Stimulated activated naive CD8-positive, alpha-beta T cell treated with anti-CD3 and anti-CD28 coated beads, Interleukin-15, amount 100 ng/mL, for 72 hours (primary cell): ENCODE measurements around the gene UGT2A2.

ENCODE experiments used
- ATAC-seq: fragments of 150-1000 bp; cut with Tn5 transposase; 2 replicates; pipeline ENCODE4 v1.10.0; 2021; ENCODE audit warnings: mild to moderate bottlenecking, moderate library complexity
- DNase-seq, 2 donors: peaks; one replicate each; pipeline ENCODE4 v3.0.0; 2021 to 2022
- H3K27ac Mint-ChIP-seq, 2 donors: one replicate each; pipeline ENCODE4 v1.8.0; 2022; ENCODE audit warnings: mild to moderate bottlenecking in 2 of 2, mixed read lengths in 2 of 2, moderate library complexity in 2 of 2
- H3K27me3 Mint-ChIP-seq: one replicate; pipeline ENCODE4 v1.8.0; 2022; ENCODE audit warnings: mixed read lengths
- H3K4me1 Mint-ChIP-seq: one replicate; pipeline ENCODE4 v1.8.0; 2022; ENCODE audit warnings: mild to moderate bottlenecking, mixed read lengths
- H3K4me3 Mint-ChIP-seq, 2 donors: one replicate each; pipeline ENCODE4 v1.8.0; 2022; ENCODE audit warnings: mild to moderate bottlenecking in 2 of 2, mixed read lengths in 2 of 2, moderate library complexity in 1 of 2
- H3K9me3 Mint-ChIP-seq, 2 donors: one replicate each; pipeline ENCODE4 v1.8.0; 2022; ENCODE audit warnings: mixed read lengths in 2 of 2

The UGT2A2 gene

DNA sequence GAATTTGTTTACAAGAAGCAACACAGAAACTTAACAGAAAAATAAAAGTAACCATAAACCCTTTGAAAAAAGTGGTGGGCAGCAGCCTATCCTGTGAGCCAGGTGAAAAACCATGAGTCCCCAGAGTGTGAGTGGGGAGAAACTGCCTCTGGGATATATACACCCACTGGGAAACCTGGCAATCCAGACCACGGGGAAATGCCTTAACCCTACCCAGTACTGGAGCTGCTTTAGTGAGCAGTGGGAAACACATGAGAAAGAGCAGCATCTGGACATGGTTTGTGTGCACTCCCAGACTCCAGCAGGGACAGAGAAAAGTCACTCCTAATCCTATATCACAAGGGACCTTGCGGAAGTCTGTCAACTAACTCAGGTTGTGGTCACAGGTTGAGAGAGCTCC, 39.4 kb downstream of the UGT2A2 start:
- no peak for DNase-seq

DNA sequence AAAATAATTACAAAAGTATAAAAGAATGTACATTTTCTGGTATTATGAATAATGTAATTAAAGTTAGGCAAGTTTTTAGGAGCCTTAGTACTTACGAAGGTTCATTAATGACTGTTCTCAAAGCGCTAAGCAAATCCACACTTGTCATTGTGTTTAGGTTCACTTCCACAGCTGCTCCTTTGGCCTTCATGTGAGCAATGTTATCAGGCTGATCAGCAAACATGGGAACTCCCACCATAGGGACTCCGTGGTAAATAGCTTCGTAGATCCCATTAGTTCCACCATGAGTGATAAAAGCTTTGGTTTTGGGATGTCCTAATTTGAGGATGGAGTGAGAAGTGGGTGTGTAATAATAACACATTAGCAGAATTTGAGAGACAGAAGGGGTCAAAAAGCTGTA, 45.1 kb downstream of the UGT2A2 start:
- ATAC-seq (no peak), DNase-seq (no peak)
- Mint-ChIP-seq H3K4me3 (no peak overlapping the region), H3K4me1 (no peaks in the 10 kb centered on the region), H3K27me3 (no peaks in the 10 kb centered on the region), H3K27ac (no peak overlapping the region), H3K9me3 (no peaks in the 10 kb centered on the region)

More for the DNA sequence above, 39.4 kb downstream of the UGT2A2 start:
- Mint-ChIP-seq H3K4me3 (no peak overlapping the region), H3K9me3 (no peaks in the 10 kb centered on the region), H3K27me3 (no peaks in the 10 kb centered on the region), H3K27ac (no peak overlapping the region), H3K4me1 (no peaks in the 10 kb centered on the region)
- ATAC-seq, result no peak

DNA sequence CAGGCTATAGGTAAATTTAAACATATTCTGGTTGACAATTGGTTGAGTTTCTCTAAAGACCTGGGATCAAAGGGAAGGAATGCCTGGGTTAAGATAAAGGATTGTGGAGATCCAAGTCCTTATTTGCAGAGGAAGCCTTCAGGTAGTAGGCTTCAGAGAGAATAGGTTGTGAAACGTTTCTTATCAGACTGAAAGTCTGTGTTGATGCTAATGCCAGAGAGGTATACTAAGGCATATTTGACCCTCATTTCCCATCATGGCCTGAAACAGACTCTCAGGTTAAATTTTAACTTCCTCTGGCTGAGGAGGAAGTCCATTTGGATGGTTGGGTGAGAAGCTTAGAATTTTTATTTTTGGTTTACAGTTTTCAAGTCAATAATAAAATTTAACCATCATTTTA, 48.1 kb downstream of the UGT2A2 start:
- H3K4me3 Mint-ChIP-seq, result no peak overlapping the region
- no peaks in the 10 kb centered on the region for H3K4me1 Mint-ChIP-seq
- H3K9me3 Mint-ChIP-seq, result no peaks in the 10 kb centered on the region
- no peaks in the 10 kb centered on the region for H3K27me3 Mint-ChIP-seq
- ATAC-seq, result no peak
- H3K27ac Mint-ChIP-seq, result no peak overlapping the region
- no peak for DNase-seq

DNA sequence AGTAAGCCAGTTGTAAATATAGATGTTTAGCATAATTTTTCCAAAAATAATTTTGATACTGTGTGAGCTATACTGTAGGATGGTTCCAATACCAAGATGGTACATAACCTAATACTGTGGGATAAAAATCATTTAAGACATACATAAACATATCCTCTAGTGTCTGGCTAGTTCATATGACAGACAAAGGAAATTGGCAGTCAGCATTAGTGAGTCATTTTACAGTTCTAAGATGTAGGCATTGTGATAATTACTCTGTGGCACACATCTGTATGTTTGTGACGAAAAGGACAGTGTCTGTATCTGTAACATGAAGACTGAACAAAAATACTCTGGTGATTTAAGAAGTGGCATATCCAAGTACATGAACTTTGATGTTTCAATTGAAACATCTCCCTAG, 49.6 kb downstream of the UGT2A2 start:
- Mint-ChIP-seq H3K27ac (no peak overlapping the region), H3K4me1 (no peaks in the 10 kb centered on the region), H3K4me3 (no peak overlapping the region), H3K27me3 (no peaks in the 10 kb centered on the region), H3K9me3 (no peaks in the 10 kb centered on the region)
- DNase-seq (no peak), ATAC-seq (no peak)

DNA sequence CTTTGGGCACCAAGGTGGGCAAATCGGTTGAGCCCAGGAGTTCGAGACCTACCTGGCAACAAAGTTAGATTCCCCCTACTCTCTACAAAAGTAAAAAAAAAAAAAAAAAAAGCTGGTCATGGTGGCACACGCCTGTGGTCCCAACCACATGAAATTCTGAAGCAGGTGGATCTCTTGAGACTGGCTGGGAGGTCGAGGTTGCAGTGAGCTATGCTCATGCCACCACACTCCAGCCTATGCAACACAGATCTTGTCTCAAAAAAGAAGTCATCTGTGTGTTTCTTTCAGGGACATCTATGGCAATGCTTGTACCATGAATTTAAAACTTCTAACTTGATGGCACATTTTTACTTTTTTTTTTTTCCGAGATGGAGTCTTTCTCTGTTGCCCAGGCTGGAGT, 55.3 kb downstream of the UGT2A2 start:
- DNase-seq (no peak), ATAC-seq (no peak)
- H3K9me3 Mint-ChIP-seq, result no peaks in the 10 kb centered on the region
- H3K4me3 Mint-ChIP-seq, result no peak overlapping the region
- H3K4me1 Mint-ChIP-seq, result no peaks in the 10 kb centered on the region
- H3K27me3 Mint-ChIP-seq, result no peaks in the 10 kb centered on the region
- H3K27ac Mint-ChIP-seq, result no peak overlapping the region

DNA sequence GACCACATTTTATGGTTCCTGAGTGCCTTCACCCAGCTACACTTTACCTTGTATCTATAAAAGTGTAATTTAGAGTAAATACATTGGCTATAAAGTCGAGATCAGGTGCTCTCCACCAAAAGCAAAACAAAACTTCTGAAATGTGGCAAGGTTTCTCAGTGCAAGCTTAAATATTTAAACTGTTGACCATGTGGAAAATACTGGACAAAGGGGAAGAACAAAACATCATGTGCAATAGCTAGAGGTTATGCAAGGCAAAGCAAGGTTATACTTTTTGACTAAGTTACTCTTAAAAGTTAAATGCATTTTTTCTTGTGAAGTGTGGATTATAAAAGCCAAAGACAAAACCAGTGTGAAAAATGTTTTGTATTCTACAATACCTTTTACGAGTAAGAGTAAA, 55.9 kb downstream of the UGT2A2 start:
- no peaks in the 10 kb centered on the region for H3K9me3 Mint-ChIP-seq

DNA sequence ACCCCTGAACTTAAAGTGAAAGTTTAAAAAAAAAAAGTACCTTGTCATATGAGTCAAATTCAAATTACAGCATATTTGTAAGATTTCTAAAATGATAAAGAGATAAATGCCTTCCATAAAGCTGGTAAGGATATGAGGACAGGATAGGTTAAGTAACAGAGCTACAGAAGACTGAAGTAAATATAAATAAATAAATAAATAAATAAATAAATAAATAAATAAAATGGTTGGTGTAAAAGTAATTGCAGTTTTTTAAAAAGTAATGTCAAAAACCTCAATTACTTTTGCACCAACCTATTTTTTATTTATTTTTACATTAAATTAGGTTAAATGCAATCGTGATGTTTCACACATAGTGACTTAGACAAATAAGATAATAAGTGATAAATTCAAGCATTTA, 62.2 kb downstream of the UGT2A2 start:
- no peaks in the 10 kb centered on the region for H3K9me3 Mint-ChIP-seq

More for the DNA sequence above, 55.9 kb downstream of the UGT2A2 start:
- Mint-ChIP-seq H3K4me1 (no peaks in the 10 kb centered on the region), H3K27ac (no peak overlapping the region), H3K4me3 (no peak overlapping the region), H3K27me3 (no peaks in the 10 kb centered on the region)
- DNase-seq, result no peak
- ATAC-seq, result no peak

DNA sequence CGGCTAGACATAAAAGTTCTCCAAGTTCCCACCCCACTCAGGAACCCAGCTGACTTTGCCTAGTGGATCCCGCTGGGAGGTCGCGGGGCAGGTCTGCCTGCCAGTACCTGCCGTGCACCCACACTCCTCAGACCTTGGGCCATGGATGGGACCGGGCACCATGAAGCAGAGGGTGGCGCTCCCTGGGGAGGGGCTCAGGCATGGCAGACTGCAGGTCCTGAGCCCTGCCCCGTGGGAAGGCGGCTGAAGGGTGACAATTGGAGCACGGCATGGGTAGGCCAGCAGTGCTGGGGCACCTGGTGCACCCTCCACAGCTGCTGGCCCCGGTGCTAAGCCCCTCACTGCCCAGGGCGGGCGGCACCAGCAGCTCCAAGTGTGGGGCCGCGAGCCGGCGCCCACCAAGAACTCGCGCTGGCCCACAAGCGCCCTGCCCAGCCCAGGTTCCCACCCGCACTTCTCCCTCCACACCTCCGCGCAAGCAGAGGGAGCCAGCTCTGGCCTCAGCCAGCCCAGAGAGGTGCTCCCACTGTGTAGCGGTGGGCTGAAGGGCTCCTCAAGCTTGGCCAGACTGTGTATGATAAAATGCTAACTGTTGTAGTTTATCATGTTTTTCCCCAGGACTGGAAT, 63.1 kb downstream of the UGT2A2 start:
- Mint-ChIP-seq H3K4me1 (no peaks in the 10 kb centered on the region), H3K4me3 (no peak overlapping the region), H3K27me3 (no peaks in the 10 kb centered on the region), H3K9me3 (no peaks in the 10 kb centered on the region), H3K27ac (no peak overlapping the region)
- DNase-seq (no peak), ATAC-seq (peak; percentile 61)

More for the DNA sequence above, 62.2 kb downstream of the UGT2A2 start:
- no peak for DNase-seq
- Mint-ChIP-seq H3K27me3 (no peaks in the 10 kb centered on the region), H3K4me1 (no peaks in the 10 kb centered on the region), H3K4me3 (no peak overlapping the region), H3K27ac (no peak overlapping the region)
- ATAC-seq, result no peak

DNA sequence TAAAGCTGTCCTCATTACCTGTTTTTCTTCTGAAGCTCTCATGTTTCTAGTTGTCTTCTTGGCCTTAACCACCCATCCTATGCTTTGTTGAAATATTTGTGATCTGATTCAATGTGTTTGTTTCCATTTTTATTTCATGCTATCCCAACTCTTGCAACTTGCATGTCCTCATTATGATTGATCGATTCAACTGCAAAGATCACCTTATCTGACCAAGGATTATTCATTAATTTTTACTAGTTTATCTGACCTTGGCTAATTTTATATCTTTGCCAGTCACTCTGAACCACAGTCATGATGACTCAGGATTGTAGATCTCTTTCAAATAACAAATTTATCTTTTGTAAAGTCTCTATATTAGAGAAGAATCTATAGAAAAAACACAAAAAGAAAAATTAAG, 70.7 kb downstream of the UGT2A2 start:
- Mint-ChIP-seq H3K9me3 (no peaks in the 10 kb centered on the region), H3K27ac (no peak overlapping the region), H3K4me3 (no peak overlapping the region), H3K4me1 (no peaks in the 10 kb centered on the region), H3K27me3 (no peaks in the 10 kb centered on the region)
- ATAC-seq (no peak), DNase-seq (no peak)

DNA sequence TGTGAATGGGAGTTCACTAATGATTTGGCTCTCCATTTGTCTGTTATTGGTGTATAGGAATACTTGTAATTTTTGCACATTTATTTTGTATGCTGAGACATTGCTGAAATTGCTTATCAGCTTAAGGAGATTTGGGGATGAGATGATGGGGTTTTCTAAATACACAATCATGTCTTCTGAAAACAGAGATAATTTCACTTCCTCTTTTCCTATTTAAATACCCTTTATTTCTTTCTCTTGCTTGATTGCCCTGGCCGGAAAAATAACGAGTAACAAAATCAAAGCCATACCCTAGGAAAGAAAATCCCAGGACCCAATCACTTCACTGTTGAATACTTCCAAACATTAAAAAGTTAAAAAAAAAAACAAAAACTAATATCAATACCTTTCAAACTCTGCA, 76.0 kb downstream of the UGT2A2 start:
- Mint-ChIP-seq H3K4me3 (no peak overlapping the region), H3K27me3 (no peaks in the 10 kb centered on the region), H3K27ac (no peak overlapping the region), H3K4me1 (no peaks in the 10 kb centered on the region), H3K9me3 (no peaks in the 10 kb centered on the region)
- ATAC-seq, result no peak
- no peak for DNase-seq

DNA sequence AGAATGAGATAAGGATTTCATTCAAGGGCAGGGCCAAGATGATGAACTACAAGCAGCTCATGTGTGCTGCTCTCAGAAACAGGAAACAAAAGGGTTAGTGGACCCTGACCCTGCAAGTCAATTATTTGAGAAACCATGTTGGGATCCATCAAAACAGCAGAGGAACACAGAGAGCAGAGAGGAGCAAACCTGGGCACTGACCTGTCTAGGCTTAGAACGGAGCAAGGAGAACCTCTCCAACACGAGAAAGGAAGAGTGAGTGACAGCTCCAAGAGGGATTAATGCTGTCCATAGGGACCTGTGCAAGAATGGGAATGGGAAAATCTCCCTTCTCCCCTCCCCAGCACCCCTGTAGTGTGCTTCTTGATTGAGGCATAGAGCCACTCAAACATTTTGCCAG, 89.8 kb downstream of the UGT2A2 start:
- DNase-seq (no peak), ATAC-seq (no peak)
- H3K9me3 Mint-ChIP-seq, result no peaks in the 10 kb centered on the region
- no peaks in the 10 kb centered on the region for H3K4me1 Mint-ChIP-seq
- H3K27ac Mint-ChIP-seq, result peak overlapping the region in 1 of 2 donors; percentile 55
- no peak overlapping the region for H3K4me3 Mint-ChIP-seq
- H3K27me3 Mint-ChIP-seq, result peaks cover 17% of the 10 kb centered on the region

DNA sequence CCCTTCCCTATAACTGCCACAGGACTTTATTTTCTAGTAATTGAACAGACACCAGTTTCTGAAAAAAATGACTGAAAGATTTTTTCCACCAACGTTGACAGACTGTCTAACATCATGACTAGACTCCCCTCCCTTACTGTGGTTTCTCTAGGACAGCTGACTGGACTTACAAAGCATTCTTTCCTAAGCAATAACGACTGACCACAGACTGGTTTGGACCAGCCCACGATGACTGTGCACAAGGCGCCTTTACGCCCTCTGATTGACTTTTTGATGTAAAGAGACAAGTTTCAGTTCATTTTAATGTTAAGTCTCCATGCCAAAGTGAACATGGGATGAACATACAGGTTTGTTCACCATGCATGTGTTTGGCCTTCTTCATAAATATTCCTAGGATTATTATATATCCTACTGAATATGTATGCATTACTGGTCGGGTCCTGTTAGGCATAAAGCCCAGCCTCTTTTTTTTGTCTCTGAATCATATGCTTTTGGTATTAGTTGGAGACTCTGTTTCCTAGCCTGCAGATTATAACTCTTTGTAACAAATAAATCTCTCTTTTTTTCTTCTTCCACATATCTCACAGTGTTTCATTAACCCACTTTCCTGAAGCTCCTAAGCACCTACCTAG, 93.2 kb downstream of the UGT2A2 start:
- Mint-ChIP-seq H3K9me3 (no peaks in the 10 kb centered on the region), H3K27ac (no peak overlapping the region), H3K4me3 (no peak overlapping the region), H3K27me3 (peaks cover 7% of the 10 kb centered on the region), H3K4me1 (no peaks in the 10 kb centered on the region)
- DNase-seq (no peak), ATAC-seq (no peak)
